H9 (cell line): ENCODE measurements around the gene ST6GALNAC3. TPM values are rescaled to one million over a fixed set of nuclear protein-coding genes. Genes with fewer than 3 reads are reported as not detected.

Experiments
- DNase-seq: peaks from one replicate; pipeline ENCODE4 v3.0.0-alpha.2; 2017
- H2AFZ ChIP-seq: one replicate; pipeline ENCODE4 v1.6.1; 2013; ENCODE audit warnings: mild to moderate bottlenecking, low read length, control low read depth, moderate library complexity
- H2AK5ac ChIP-seq: 2 replicates; pipeline ENCODE4 v1.6.1; 2013; ENCODE audit warnings: low read length, control low read depth, mixed read lengths; ENCODE audit not compliant: insufficient read length
- H2BK120ac ChIP-seq: one replicate; pipeline ENCODE4 v1.6.1; 2013; ENCODE audit warnings: low read depth, mild to moderate bottlenecking, low read length, control low read depth, inconsistent platforms; ENCODE audit not compliant: poor library complexity, severe bottlenecking
- H2BK12ac ChIP-seq: 2 replicates; pipeline ENCODE4 v1.6.1; 2013; ENCODE audit warnings: low read length, control low read depth, mixed read lengths, low read depth; ENCODE audit not compliant: insufficient read length
- H2BK15ac ChIP-seq: 2 replicates; pipeline ENCODE4 v1.6.1; 2013; ENCODE audit warnings: low read depth, low read length, control low read depth
- H2BK20ac ChIP-seq: one replicate; pipeline ENCODE4 v1.6.1; 2013; ENCODE audit warnings: low read depth, mild to moderate bottlenecking, low read length, control low read depth, inconsistent platforms; ENCODE audit not compliant: poor library complexity, severe bottlenecking
- H2BK5ac ChIP-seq: 2 replicates; pipeline ENCODE4 v1.6.1; 2013; ENCODE audit warnings: low read length, control low read depth, mixed read lengths; ENCODE audit not compliant: insufficient read length
- H3K14ac ChIP-seq: 2 replicates; pipeline ENCODE4 v1.6.1; 2013; ENCODE audit warnings: low read length, control low read depth; ENCODE audit not compliant: insufficient read depth
- H3K18ac ChIP-seq: 2 replicates; pipeline ENCODE4 v1.6.1; 2013; ENCODE audit warnings: low read depth, mild to moderate bottlenecking, mixed read lengths, low read length, control low read depth; ENCODE audit not compliant: insufficient read length
- H3K23ac ChIP-seq: 2 replicates; pipeline ENCODE4 v1.6.1; 2013; ENCODE audit warnings: low read length, control low read depth, mixed read lengths, low read depth; ENCODE audit not compliant: insufficient read length
- H3K23me2 ChIP-seq: 2 replicates; pipeline ENCODE4 v1.6.1; 2013; ENCODE audit warnings: low read depth, mild to moderate bottlenecking, mixed read lengths, low read length, control low read depth; ENCODE audit not compliant: insufficient read length, poor library complexity, severe bottlenecking
- H3K27ac ChIP-seq: 2 replicates; pipeline ENCODE4 v1.5.1; 2013; ENCODE audit warnings: low read length, control low read depth, mixed read lengths, low read depth; ENCODE audit not compliant: insufficient read length
- H3K27me3 ChIP-seq: 2 replicates; pipeline ENCODE4 v1.6.1; 2013; ENCODE audit warnings: low read length, control low read depth, inconsistent platforms; ENCODE audit not compliant: insufficient read depth
- H3K4ac ChIP-seq: 2 replicates; pipeline ENCODE4 v1.6.1; 2013; ENCODE audit warnings: low read depth, mild to moderate bottlenecking, control low read depth, inconsistent platforms, low read length, moderate library complexity
- H3K4me1 ChIP-seq: 2 replicates; pipeline ENCODE4 v1.6.1; 2013; ENCODE audit warnings: low read length, control low read depth, inconsistent platforms; ENCODE audit not compliant: insufficient read depth
- H3K4me2 ChIP-seq: 2 replicates; pipeline ENCODE4 v1.6.1; 2013; ENCODE audit warnings: low read length, control low read depth, mixed read lengths; ENCODE audit not compliant: insufficient read length, insufficient read depth
- H3K56ac ChIP-seq: 2 replicates; pipeline ENCODE4 v1.6.1; 2013; ENCODE audit warnings: low read depth, mild to moderate bottlenecking, mixed read lengths, low read length, control low read depth; ENCODE audit not compliant: insufficient read length
- H3K79me1 ChIP-seq: 2 replicates; pipeline ENCODE4 v1.6.1; 2013; ENCODE audit warnings: low read depth, mild to moderate bottlenecking, moderate library complexity, low read length, control low read depth, inconsistent platforms; ENCODE audit not compliant: insufficient read depth, poor library complexity, severe bottlenecking
- H3K79me2 ChIP-seq: 2 replicates; pipeline ENCODE4 v1.6.1; 2013; ENCODE audit warnings: low read length, control low read depth, inconsistent platforms; ENCODE audit not compliant: insufficient read depth
- H3K9ac ChIP-seq: 2 replicates; pipeline ENCODE4 v1.6.1; 2013; ENCODE audit warnings: low read length, control low read depth, mixed read lengths; ENCODE audit not compliant: insufficient read length; ENCODE audit errors: extremely low read depth
- H3K9me3 ChIP-seq: one replicate; pipeline ENCODE4 v1.6.1; 2013; ENCODE audit warnings: low read depth, low read length, inconsistent platforms; ENCODE audit not compliant: control insufficient read depth
- H3T11ph ChIP-seq: one replicate; pipeline ENCODE4 v1.6.1; 2013; ENCODE audit warnings: mild to moderate bottlenecking, low read length, control low read depth, inconsistent platforms
- H4K20me1 ChIP-seq: one replicate; pipeline ENCODE4 v1.6.1; 2013; ENCODE audit not compliant: control insufficient read depth, insufficient read length, insufficient read depth
- H4K5ac ChIP-seq: 2 replicates; pipeline ENCODE4 v1.6.1; 2013; ENCODE audit warnings: low read depth, mild to moderate bottlenecking, mixed read lengths, low read length, control low read depth; ENCODE audit not compliant: insufficient read length
- H4K8ac ChIP-seq: replicated peaks from 2 replicates; pipeline ENCODE4 v1.6.1; 2013; ENCODE audit warnings: low read length, control low read depth, mixed read lengths, low read depth; ENCODE audit not compliant: insufficient read length
- H4K91ac ChIP-seq: 2 replicates; pipeline ENCODE4 v1.6.1; 2013; ENCODE audit warnings: low read depth, mild to moderate bottlenecking, moderate library complexity, mixed read lengths, low read length, control low read depth; ENCODE audit not compliant: insufficient read length
- H3K27ac Mint-ChIP-seq, 3 experiments: 2 replicates in 2 of 3; 3 replicates in 1 of 3; pipeline ENCODE4 v1.8.0; 2020 to 2021; ENCODE audit warnings: mixed read lengths in 3 of 3, mild to moderate bottlenecking in 1 of 3, moderate library complexity in 1 of 3
- H3K27me3 Mint-ChIP-seq: 2 replicates; pipeline ENCODE4 v1.8.0; 2021; ENCODE audit warnings: low read depth, mild to moderate bottlenecking, moderate library complexity, mixed read lengths
- H3K36me3 Mint-ChIP-seq, 3 experiments: 2 replicates in 2 of 3; 3 replicates in 1 of 3; pipeline ENCODE4 v1.8.0; 2020 to 2021; ENCODE audit warnings: low read depth in 3 of 3, mixed read lengths in 3 of 3; ENCODE audit not compliant: insufficient read depth in 1 of 3
- H3K4me1 Mint-ChIP-seq, 2 experiments: 2 replicates each; pipeline ENCODE4 v1.8.0; 2020; ENCODE audit warnings: mixed read lengths in 2 of 2
- H3K4me3 Mint-ChIP-seq, 2 experiments: 2 replicates in 1 of 2; 3 replicates in 1 of 2; pipeline ENCODE4 v1.8.0; 2020 to 2021; ENCODE audit warnings: mild to moderate bottlenecking in 2 of 2, mixed read lengths in 2 of 2, moderate library complexity in 1 of 2
- H3K9me3 Mint-ChIP-seq, 2 experiments: 2 replicates in 1 of 2; 3 replicates in 1 of 2; pipeline ENCODE4 v1.8.0; 2020; ENCODE audit warnings: mild to moderate bottlenecking in 2 of 2, mixed read lengths in 2 of 2, moderate library complexity in 1 of 2
- WGBS: extraction: QIAGEN DNeasy Blood & Tissue Kit; methylation state at CpG from one replicate; pipeline ENCODE4 v1.1.7; 2013; ENCODE audit warnings: missing lambda C conversion rate, low lambda C conversion rate, mixed read lengths; ENCODE audit not compliant: insufficient read length; ENCODE audit errors: extremely low coverage; 5-methylcytosine and 5-hydroxymethylcytosine counted together
- total RNA-seq: library from RNA; stranded (reverse); gene quantifications from 2 replicates; pipeline ENCODE4 v1.2.1, GENCODE V29; 2021
- TF ChIP-seq, protein P1 (sequence below): fragments of 200-600 bp; sonication (generic); conservative IDR thresholded peaks from 3 replicates; pipeline ENCODE4 v1.8.0; 2021; ENCODE audit warnings: antibody characterized with exemption, mild to moderate bottlenecking

Gene ST6GALNAC3
- total RNA-seq, 1 experiment from 2014 or later = 11.2 TPM

DNA sequence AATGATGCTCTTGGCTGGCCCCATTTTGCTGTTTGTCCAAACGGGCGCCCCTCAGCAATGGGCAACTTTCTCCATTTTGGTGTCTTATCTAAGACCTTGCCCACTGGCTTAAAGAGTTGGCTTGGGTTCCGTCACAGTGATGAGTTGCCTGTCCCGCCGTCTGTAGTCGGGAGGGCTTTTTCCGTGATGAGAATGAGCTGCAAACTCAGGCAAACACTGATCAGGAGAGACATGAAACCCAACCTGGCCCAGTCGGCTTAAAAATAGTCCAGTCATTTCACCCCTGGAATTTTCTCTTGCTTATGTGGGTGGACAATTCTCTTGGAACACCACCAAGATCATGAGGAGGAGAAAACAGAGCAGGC, 79.3 kb downstream of the ST6GALNAC3 start:
- no CpG with 5 or more reads among the region's 8 CpGs for WGBS
- no peak overlapping the region for H4K5ac ChIP-seq
- H3T11ph ChIP-seq = no peak overlapping the region
- no peak overlapping the region for H2BK5ac ChIP-seq
- no peaks in the 10 kb centered on the region for H3K4me1 ChIP-seq
- H3K27ac Mint-ChIP-seq = no peak overlapping the region
- H3K4me3 Mint-ChIP-seq = no peak overlapping the region
- H3K4me1 Mint-ChIP-seq = peaks cover 4 to 8% of the 10 kb centered on the region in 2 experiments
- no peaks in the 10 kb centered on the region for H3K27me3 ChIP-seq
- H4K8ac ChIP-seq = no peak overlapping the region
- H3K18ac ChIP-seq = no peak overlapping the region
- H3K79me1 ChIP-seq = no peaks in the 10 kb centered on the region
- H3K36me3 Mint-ChIP-seq = peaks cover 0 to 8% (median 0%) of the 10 kb centered on the region in 3 experiments; a peak in 3 of 7 replicates
- H3K4me2 ChIP-seq = no peak overlapping the region
- H3K9me3 ChIP-seq = no peaks in the 10 kb centered on the region
- H3K27me3 Mint-ChIP-seq = no peaks in the 10 kb centered on the region
- H3K56ac ChIP-seq = no peak overlapping the region
- no peaks in the 10 kb centered on the region for H3K79me2 ChIP-seq
- H2AK5ac ChIP-seq = no peak overlapping the region
- H3K23me2 ChIP-seq = no peaks in the 10 kb centered on the region
- H2BK20ac ChIP-seq = no peak overlapping the region
- no peak overlapping the region for H3K14ac ChIP-seq
- no peak overlapping the region for H2BK12ac ChIP-seq
- TF ChIP-seq, protein P1, sequence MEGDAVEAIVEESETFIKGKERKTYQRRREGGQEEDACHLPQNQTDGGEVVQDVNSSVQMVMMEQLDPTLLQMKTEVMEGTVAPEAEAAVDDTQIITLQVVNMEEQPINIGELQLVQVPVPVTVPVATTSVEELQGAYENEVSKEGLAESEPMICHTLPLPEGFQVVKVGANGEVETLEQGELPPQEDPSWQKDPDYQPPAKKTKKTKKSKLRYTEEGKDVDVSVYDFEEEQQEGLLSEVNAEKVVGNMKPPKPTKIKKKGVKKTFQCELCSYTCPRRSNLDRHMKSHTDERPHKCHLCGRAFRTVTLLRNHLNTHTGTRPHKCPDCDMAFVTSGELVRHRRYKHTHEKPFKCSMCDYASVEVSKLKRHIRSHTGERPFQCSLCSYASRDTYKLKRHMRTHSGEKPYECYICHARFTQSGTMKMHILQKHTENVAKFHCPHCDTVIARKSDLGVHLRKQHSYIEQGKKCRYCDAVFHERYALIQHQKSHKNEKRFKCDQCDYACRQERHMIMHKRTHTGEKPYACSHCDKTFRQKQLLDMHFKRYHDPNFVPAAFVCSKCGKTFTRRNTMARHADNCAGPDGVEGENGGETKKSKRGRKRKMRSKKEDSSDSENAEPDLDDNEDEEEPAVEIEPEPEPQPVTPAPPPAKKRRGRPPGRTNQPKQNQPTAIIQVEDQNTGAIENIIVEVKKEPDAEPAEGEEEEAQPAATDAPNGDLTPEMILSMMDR = no peak
- no peaks in the 10 kb centered on the region for H4K20me1 ChIP-seq
- H3K4ac ChIP-seq = no peak overlapping the region
- no peak overlapping the region for H4K91ac ChIP-seq
- no peak overlapping the region for H2BK15ac ChIP-seq
- H2AFZ ChIP-seq = no peak overlapping the region
- H3K23ac ChIP-seq = no peak overlapping the region
- H3K9me3 Mint-ChIP-seq = no peaks in the 10 kb centered on the region
- no peak for DNase-seq
- H3K27ac ChIP-seq = no peak overlapping the region
- H2BK120ac ChIP-seq = no peak overlapping the region
- no peak overlapping the region for H3K9ac ChIP-seq
